HG02885 (cell line): Measurements from ENCODE around the gene UBP1.

Source experiments
- ATAC-seq: cut with Tn5 transposase; IDR thresholded peaks from one replicate; pipeline ENCODE4 v1.9.1; 2021; ENCODE audit warnings: mild to moderate bottlenecking; ENCODE audit not compliant: unreplicated experiment, poor library complexity

Gene UBP1

DNA sequence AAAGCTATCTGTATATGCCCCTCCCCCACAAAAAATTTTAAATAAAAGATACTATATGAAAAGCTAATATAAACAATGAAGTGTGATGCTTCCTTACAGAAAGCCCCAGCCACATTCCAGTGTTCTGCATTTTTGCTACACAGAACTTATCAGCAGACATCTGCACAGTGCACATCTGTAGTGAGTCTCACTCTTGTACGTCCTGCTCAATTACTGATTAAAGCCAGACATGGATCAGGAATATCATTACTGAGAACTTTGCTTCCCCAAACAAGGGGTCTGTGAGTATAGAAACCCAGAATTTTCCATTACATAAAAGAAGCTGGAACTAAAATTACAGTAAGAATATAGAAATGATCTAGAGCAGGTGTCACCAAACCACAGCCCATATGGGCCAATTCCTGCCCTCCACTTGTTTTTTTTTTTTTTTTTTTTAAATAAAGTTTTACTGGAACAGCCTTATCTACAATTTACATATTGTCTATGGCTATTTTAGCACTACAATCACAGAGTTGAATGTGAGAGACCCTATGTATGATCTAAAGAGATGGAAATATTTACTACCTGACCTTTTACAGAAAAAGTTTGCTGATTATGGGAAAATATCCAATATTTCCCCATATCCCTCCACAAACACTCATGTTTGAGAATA is 45.7 kb downstream of the UBP1 start:
- no peak for ATAC-seq

DNA sequence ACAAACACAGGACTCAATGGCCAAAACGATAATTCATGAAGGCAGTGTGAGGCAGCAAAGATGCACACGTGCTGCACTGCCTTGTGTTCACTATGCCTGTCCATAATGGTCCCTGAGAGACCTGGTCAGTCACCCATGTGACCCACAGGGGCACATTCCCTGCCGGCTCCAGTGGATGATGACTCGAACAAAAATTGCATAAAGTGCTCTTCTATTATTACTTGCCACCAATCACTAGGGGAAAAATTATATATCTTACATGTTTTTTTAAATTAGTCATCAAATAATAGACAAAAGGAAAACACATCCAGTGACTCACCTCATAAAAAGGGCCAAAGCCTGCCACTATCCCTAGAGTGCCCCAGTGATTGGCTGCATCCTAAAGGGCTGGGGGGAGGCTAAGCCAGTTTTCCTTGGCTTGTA is 47.5 kb downstream of the UBP1 start:
- no peak for ATAC-seq

DNA sequence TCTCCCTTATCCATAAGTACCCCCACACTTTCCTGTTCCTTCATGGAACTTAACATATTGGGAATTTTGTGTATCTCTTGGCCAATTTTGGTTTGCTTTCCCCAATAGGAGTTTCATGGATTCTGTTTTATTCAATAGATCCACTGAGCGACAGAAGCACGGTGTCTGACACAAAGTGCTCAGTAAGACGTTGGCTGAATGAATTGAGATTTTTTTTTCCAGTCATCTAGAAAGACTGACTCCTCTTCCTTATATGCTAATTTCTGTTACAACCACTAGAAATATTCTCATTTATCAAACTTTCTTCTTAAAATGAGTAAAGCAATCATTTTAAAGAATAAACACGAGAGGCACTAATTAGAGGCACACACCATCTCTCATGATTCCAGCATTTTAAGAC is 48.1 kb downstream of the UBP1 start:
- ATAC-seq: no peak

DNA sequence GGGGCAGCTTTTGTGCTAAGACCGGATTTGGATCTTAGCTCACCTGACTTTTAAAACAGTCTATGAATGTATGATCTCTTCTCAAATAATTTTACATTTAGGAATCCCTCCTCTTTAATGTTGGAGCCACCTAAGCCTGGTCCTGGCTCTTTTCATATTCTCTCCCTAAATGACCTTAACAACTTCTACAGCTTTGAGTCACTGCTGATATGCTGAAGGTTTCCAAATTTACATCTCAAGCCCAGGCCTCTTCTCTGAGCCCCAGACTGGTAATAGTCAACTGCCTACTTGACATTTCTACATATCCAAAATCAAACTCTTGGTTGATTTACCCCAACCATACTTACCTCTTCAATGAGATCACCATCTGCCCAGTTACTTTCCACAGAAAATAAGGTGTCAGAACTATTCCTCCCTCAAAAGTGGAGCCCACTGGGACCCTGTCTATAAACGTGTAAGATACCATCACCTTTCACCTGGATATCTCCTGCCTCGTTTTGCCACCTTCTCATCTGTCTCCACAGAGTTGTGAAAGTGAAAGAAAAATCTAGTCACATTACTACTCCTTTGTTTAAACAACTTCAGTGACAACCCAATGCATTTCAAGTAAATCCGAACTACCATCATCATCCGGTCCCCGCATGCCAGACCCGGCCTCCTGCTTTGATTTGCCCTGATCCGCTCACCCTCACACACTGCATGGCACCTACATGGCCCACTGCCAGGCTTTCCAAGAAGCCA is 48.8 kb downstream of the UBP1 start:
- no peak for ATAC-seq

DNA sequence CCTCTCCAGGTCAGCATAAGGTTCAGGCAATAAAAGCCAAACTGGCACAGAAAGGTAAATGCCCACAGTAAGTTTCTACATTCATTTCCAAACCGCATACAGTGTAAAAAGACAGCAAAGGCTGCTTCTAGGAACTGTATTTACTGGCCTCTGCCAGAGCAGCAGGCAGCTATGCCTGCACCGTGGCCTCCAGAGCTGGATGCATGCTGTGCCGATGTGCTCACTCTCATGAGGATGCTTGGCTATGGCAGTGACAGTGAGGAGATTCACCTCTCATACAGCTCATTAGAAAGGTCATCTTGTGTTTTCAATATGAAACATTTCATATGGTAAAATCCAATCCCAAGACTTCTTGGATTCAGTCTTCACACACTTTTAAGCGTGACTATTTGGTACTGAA is 50.3 kb downstream of the UBP1 start:
- no peak for ATAC-seq

DNA sequence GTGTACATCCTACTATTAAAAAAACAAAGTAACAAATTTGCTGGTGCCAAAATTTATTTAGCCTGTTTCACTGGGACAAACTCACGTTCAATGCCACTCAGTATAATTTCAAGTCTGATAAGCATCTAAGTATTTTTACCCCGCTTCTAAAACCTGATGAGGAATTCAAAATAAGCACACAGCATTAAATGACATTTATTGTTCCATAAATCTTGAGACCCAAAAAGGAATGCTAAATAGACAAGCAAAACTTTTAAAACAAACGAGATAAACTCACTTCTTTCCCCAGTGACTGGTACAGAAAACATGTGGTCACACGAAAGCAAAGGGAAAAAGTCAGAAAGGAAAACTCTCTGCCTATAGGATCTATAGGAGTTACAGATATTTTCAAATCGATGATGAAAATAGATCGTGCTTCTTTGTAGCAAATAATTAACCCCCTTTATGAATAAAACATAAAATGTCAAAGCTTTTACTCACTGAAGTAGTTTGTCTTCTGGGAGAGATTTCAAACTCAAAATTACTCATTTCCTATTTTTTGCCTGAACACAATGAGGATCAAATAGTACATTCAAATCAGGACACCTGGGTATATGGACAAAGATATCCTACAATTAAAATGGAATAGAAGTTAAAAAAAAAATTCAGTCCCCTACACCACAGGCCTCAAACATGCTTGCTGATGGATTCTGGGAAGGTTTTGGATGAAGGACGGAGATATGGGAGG is 51.7 kb downstream of the UBP1 start:
- no peak for ATAC-seq

DNA sequence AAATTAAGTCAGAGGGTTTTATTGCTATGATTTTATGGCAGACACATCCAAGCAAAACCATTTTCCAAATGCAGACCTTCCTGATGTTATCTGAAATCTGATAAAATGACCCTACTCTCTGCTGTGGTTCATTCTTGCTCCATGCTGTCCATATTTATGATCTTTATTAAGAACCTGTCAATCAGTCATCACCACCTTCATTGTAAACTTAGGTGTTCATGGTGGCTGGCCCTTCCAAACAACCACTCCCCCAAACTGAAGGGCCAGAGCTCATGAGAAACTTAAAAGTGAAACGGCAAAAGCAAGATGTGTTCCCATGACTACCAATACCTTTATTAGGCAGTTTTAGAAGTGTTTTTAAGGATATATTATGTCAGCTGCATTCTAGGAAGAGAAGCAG is 53.6 kb downstream of the UBP1 start:
- no peak for ATAC-seq

DNA sequence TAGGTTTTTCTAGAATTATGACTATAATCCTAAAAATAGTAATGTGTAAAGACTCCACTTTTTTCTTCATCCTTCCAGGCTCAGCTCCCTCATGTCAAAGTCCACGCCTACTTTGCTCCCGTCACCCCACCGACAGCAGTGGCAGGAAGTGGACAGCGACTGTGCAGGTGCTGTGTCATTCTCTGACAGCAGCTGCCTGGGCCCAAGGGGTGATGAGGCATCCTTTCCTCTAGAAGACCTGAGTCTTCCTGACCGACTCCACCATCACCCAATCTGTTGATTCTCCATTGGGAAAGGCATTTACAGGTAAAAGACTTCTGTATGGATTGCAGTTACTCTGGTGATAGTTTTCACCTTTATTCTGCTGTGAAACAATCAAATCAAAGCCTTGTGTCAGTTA is 54.8 kb downstream of the UBP1 start:
- ATAC-seq: peak; percentile 60

DNA sequence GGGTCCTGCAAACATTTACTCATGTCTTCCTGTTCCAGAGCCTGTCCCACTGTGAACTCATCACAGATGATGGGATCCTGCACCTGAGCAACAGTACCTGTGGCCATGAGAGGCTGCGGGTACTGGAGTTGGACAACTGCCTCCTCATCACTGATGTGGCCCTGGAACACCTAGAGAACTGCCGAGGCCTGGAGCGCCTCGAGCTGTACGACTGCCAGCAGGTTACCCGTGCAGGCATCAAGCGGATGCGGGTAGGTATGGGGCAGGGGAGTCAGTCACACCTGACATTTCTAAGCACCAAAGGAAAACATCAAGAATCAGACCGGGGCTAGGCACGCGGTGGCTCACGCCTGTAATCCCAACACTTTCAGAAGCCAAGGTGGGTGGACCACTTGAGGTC is 56.3 kb downstream of the UBP1 start:
- ATAC-seq: no peak

DNA sequence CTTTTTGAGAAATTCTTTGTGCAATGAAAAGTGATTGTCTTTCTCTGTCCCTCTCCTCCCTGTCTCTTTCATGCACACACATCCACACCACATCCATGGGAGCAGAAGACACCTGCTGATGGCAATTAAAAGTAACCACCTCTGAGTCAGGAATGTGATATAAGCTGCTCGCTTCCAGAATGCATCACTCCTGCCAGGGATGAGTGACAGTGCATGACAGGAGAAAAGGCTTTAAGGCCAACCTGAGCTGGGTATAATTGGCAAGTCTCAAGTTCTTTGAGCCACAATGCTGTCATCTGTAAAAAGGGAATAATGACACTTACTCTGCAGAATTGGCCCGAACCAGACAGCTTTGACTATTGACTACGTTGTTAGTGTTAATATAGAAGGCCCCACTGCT is 59.6 kb downstream of the UBP1 start:
- no peak for ATAC-seq

DNA sequence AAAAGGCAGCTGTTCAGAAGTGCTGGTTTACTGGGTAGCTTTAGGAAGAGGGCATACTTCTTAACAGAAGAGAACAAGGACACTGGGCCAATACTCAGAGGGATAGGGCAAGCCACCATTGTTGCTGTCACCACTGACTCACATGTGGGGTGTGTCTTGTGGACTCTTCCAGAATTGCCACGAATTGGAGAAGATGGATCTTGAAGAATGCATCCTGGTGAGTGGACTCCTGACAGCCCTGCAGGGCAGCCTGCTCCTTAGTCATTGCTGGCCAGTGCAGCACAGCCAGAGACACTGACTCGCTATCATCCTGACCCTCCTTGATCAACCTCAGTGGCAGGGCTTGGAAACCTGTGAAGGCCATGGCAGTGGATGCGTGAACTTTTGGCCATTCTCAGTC is 62.3 kb downstream of the UBP1 start:
- no peak for ATAC-seq

DNA sequence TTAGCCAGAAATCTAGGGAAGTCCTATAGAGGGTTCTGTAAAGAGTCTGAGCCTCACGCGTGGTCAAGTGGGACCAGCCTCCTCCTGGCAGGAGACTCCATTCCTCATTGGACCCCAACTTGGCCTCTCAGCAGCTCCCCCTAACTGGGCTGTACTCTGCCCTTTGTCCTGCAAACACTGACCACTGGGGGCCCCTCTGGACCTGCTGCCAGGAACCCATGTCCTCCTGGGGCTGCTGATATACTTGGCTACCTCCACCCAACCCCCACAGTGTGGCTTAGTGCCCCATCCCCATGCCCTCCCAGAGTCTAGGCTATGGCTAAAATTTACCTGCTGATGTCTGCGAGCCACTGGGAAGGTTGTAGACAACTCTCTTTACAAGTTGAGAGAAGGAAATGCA is 62.7 kb downstream of the UBP1 start:
- ATAC-seq: no peak

DNA sequence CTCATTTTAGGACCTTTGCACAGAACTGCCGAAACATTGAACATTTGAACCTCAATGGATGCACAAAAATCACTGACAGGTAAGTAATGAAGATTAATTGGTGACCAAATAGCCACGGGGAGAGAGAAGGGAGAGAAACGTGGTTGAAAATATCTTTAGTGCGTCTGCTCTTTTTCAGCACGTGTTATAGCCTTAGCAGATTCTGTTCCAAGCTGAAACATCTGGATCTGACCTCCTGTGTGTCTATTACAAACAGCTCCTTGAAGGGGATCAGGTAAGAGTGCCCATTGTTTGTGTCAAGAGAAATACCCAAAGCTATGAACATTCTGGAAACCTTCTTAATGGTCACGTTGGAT is 67.1 kb downstream of the UBP1 start:
- no peak for ATAC-seq

DNA sequence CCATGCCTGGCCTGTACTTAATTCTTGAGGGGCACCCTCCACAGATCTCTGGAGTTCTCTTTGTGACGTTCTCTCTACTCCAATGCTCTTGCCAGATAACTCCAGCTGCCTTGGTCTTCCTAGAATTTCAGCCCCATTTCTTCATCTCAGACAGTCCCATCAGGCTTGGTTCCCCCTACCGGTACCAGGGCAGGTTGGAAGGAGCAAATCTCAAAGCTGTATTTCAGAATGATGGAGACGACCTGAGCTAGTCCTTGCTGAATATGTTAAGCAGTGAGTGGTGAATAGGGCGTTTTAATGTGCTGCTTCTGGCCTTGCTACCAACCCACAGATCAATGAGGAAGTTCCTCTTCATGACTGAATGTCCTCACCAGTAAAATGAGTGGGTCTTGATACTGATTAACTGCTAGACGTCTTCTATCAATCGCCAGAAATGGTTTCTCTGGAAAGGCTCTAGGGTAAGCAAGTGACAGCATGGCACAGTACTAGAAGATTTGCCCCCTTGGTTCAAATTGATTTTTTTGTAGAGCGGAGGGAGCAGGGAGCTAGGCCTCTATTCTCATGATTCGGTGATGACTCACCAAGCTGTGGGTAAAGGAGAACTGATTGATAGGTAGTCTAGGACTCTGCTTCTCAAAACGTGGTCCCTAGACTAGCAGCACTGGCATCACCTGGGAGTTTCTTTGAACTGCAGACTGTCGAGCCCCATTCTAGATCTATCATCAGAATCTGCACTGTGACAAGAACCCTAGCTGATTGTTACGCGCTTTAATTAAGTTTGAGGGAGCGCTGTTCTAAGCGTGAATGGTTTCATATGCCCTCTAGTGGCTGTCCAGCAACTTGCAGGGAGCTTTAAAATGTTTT is 67.8 kb downstream of the UBP1 start:
- peak; percentile 56 for ATAC-seq

DNA sequence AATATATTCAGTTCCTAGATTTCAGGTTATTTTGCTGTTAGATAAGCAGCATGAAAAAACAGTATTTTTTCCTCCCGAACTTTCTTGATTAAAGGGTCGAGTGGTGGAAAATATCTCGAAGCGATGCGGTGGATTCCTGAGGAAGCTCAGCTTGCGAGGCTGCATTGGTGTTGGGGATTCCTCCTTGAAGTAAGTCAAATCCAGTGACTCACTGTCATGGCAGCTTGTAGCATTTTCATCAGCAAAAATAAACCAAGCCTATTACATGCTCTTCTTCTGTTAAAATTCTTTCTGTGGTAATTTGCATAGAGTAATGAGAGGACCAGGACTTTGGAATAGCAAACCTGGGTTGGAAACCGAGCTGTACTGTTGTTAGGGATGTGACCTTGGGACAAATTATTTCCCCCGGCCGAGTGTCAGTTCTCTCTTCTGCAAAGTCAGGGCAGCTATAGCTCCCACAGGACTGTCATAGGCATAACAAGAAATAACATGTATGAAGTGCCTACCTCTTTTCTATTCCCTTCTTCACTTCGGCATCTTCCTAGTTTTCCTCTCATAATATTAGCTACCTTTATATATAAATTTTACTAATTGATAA is 75.6 kb downstream of the UBP1 start:
- no peak for ATAC-seq

DNA sequence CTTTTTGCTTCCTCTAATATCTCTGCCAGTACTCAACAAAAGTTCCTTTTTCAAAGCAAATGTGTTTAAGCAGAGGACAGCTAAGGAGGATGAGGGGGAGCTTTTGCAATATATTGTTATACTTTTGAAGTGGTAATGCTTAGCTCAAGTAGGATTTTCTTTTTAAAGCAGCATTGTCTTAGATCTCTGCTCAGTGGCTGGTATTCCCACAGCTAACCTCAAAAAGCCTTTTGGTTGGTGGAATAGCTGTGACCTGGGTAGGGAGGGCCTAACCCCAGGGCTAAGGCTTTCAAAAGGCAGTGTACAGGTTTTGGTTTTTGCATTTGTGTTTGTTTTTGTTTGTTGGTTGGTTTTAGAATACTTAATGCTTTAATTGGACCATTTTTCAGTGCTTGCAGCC is 76.1 kb downstream of the UBP1 start:
- ATAC-seq: no peak

DNA sequence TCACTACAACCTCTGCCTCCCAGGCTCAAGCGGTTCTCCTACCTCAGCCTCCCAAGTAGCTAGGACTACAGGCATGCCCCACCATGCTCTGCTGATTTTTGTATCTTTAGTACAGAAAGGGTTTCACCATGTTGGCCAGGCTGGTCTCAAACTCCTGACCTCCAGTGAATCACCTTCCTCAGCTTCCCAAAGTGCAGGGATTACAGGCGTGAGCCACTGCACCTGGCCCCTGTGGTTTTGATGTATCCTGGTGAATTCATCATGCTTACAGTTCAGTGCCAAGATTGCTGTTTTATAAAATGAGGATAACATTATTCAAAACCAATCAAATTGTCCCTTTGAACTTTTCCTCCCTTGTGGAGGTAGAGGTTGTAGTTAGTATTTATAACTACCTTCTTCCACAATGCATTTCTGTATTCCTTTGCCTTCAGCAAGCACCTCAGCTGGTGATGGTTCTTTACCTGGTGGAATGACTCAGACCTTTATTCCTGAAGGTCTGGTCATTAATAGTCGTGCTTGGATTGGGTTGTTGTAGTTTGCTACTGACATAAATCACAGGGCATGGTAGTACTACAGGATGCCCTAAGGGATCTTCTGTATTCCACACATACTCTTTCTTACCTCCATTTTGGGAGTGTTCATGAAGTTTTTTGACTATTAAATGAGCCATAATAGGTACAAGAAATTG is 76.9 kb downstream of the UBP1 start:
- ATAC-seq: no peak

DNA sequence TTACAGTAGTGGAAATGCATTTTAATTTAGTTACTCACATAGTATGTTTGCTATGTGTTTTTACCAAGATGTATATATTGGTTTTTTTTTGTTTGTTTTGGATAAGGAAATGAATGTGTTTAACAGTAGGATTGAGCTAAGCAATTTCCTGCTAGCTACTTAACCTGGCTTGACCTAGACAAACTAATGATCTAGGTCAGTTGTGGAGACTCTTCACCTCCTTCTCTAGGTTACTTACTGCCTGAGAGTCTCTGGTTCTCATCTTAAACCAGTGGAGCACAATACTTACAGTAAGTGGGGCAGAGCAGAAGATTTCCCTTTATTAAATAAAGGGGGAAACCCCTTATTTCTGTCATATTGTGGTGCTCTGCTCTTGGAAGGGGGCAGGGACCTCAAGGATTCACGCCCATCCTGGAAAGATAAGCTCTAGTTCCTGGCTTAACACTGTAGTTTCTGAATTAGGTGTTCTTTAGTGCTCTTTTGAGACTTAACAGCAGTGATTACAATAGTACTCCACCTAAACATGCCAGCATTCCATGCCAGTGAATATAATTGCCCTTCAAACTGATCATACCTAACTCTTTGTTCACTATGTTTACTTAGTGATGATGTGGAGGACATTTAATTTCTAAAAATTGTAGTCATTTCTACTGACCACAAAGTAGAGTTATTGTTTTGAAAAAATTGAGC is 79.9 kb downstream of the UBP1 start:
- no peak for ATAC-seq

DNA sequence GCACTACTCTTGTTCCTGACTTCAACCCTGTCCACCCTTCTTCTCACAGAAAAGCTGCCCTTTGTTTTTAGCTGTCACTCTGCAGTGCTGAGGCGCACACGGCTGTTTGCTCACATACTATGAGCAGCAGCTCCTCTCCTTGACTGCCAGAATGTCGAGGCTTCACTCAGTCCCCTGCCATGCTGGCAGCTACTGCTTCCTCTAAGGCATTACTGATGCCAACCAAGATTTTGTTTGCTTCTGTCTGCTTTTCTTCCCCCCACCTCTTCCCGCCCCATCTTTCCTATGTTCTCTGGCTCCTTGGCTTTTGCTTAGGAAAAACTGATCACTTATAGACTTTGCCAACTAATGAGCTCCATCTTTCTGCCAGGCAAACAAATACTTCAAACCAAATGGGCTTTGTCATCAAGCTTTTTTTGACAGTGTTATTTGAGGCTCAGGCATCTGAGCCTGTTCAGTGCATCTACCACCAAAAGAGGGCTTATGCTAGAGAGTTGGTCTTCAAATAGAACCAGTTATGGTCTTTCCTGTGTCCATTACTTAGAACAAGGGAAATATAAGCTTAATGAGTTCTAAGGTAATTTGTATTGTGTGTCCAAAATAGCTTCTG is 81.9 kb downstream of the UBP1 start:
- ATAC-seq: no peak
